A549 treated with CpdA at 1 μM for 4 hours (cell line): Measurements from ENCODE around the gene ANP32E. TPM values are rescaled to one million over a fixed set of nuclear protein-coding genes. Genes with fewer than 3 reads are reported as not detected.

ENCODE experiments used
- total RNA-seq: library from RNA; stranded (reverse); fragments of 200-300 nt; extraction: Qiagen RNA extraction; gene quantifications from 5 replicates; pipeline ENCODE4 v1.2.3, GENCODE V29; 2022; ENCODE audit warnings: low read depth

The ANP32E gene
- 37.8 to 78.6 TPM (median 44.9 TPM) in 5 replicates for total RNA-seq

DNA sequence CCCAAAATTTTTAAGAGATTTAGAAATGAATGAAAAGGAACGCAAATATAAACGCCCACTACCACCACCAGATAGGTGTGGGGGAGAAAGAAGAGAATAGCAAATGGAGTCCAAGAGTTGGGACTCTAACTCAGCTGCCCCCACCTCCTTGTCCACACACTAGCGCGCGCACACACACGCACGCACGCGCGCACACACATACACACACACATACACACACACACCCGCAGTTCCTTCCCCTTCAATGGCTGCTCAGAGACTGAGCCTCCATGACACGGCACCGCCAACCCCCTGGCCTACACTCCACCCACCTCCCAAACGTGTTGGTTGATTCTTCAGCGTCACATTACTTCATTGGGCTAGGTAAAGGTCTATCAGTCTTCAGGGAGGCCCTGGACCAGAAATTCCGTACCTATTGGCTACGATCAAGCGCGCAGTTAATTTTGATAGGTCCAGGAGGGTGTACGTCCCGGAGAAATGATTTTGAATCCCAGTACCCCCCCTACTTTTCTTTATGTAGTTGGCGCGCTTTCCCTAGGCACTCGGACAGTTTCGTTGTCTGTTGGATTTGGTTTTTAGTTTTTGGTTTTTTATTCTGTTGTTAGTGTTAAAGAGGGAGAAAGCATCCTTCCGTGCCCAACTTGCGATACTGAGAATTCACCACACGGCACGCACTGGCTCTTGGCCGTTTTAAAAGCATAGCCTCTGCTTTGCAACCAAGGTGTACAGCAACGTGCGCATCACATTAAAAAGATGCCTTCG lies at the start of gene ANP32E:
Gene ANP32E, minus strand, starts transcription at position 261 of the 762 bp plus-strand sequence. CDS start 326 bp downstream, outside the sequence.

DNA sequence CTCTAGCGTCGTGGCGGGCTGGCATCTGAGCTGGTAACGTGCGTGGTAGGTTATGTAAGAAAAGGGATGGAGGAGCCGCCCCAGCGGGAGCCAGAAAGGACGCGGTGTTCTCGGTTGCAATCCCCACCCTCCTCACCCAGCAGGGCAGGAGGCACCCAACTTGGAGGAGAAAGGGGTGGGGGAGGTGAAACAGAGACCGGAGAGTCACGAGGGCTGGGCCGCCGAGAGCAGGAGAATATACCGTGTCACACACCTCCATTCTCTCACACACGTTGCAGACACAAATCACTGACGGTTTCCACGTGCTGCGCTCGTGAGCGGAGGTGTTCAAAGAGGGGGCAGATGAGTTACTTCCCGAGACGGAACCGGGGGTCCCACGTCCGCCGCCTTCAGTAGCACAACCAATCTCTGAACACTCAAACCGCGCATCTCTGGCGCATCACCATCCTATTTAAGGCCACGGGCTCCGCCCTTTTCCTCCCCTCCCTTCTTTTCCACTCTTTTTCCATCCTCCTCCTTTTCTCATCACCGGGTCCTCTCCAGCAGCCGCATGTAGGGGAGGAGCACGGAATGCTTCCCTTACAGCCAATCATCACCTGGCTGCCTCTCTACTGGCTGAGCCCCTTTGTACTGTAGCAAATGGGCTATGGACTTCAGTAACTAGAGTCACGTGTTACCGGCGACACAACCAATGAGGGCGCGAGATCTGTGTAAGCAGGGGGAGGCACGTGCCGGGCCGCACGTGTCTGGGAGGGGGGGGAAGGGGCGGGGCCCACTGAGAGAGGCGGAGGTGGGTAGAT lies 46.0 kb upstream of the ANP32E start, which contains the start of gene CIART:
Gene CIART, plus strand, starts transcription at position 797 of the 800 bp plus-strand sequence. CDS start 714 bp downstream, outside the sequence.

DNA sequence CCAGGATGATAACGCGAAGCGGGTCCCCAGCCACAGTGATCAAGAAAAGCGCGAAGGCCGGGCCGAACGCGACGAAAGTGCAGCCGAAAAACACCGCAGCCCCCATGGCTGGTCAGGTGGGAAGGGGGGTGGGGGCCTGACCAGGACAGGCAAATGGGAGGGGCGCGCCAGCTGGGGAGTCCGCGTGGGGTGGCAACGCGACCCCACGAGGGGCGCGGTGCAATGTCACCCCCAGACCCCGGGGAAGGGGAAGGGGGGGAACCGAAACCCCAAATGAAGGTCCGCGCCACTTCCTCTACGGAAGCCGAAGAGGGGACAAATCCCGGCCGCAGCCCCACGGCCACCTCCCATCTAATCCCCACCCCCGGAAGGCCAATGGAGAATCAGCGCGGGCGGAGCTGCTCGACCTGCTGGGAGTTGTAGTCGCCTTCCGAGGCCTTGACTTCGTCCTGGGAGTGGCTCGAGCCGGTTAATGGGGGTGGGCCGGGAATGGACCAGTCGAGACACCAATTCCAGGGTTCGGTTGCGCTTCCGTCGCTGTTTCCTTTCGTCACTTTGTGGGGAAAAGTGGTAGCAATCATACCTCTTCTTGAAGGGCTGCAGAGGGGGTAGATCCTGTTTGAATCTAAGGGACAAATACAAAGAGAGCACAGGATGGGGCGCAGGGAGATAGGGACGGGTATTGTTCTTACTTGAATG lies 32.9 kb upstream of the ANP32E start, which contains the start of gene APH1A:
Gene APH1A, minus strand, starts transcription at position 312 of the 699 bp plus-strand sequence. Its CDS starts 206 bp downstream, at position 106.

DNA sequence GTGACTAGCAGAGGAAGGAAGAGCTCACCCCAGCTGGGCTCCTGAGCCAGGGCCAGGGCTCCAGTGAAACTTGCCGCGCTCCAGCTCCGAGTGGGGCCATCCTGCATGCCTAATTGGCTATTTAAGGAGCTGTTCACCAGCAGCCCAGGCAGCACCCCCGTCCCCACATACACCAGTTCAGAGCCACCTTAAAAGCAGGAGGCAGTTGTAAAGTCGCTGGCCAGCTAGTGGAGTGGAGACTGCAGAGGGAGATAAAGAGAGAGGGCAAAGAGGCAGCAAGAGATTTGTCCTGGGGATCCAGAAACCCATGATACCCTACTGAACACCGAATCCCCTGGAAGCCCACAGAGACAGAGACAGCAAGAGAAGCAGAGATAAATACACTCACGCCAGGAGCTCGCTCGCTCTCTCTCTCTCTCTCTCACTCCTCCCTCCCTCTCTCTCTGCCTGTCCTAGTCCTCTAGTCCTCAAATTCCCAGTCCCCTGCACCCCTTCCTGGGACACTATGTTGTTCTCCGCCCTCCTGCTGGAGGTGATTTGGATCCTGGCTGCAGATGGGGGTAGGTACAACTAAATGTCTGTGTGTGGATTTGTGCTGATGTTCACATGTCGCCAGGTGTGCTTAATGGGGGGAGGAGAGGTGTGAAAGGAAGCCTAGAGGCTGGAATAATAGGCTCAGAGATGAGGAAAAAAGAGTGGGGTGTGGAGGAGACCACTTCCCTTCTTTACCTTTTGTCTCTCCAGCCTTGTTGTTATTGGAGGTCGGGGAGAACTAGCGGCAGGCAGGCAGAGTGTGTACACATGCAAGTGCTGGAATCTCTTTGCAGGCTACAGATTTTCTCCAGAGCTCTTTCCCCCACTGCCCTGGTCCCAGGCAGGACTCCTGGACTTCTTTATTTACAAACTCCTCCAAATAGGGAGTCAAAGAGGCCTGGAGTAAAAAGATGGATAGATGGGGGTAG lies 22.0 kb upstream of the ANP32E start, which contains the start of gene CA14:
Gene CA14, plus strand, starts transcription at position 151 of the 962 bp plus-strand sequence. Its CDS starts 355 bp downstream, at position 506.

Other genes with a start within 250 kb of the ANP32E start
- 9.5 to 13.0 TPM (median 11.8 TPM) in 5 replicates for gene OTUD7B, start 225.4 kb downstream of the ANP32E start, total RNA-seq
- gene VPS45, start 168.3 kb downstream of the ANP32E start, total RNA-seq = 16.7 to 18.0 TPM (median 17.7 TPM) in 5 replicates
- 8.3 to 10.8 TPM (median 8.8 TPM) in 5 replicates for gene PLEKHO1, start 86.2 kb downstream of the ANP32E start, total RNA-seq
- gene CA14, start 21.7 kb upstream of the ANP32E start, total RNA-seq = not detected in 5 replicates
- 119 to 140 TPM (median 133 TPM) in 5 replicates for gene APH1A, start 32.9 kb upstream of the ANP32E start, total RNA-seq
- gene C1orf54, start 36.7 kb upstream of the ANP32E start, total RNA-seq = 0.11 to 0.32 TPM (median 0.18 TPM) in 4 of 5 replicates, not detected in the other
- gene CIART, start 46.4 kb upstream of the ANP32E start, total RNA-seq = 0.33 to 0.78 TPM (median 0.40 TPM) in 5 replicates
- 78.8 to 85.8 TPM (median 83.1 TPM) in 5 replicates for gene MRPS21, start 57.7 kb upstream of the ANP32E start, total RNA-seq
- 55.2 to 63.8 TPM (median 58.6 TPM) in 5 replicates for gene PRPF3, start 85.4 kb upstream of the ANP32E start, total RNA-seq
- gene RPRD2, start 128.0 kb upstream of the ANP32E start, total RNA-seq = 14.8 to 16.4 TPM (median 15.0 TPM) in 5 replicates